Stimulated activated CD4-positive, alpha-beta T cell treated with anti-CD3 and anti-CD28 coated beads, TNF-alpha, amount 100 ng/mL, for 24 hours (primary cell): ENCODE measurements around the gene EPYC.
"Not testable (repeated sequence)": the region's sequence is repeated elsewhere in the genome, so short reads cannot be mapped to it uniquely, and the experiment has no call there.

Experiments
- DNase-seq, 3 experiments: peaks; one replicate each; pipeline ENCODE4 v3.0.0-alpha.2; 2020; ENCODE audit warnings: low read depth in 3 of 3

The EPYC gene

DNA sequence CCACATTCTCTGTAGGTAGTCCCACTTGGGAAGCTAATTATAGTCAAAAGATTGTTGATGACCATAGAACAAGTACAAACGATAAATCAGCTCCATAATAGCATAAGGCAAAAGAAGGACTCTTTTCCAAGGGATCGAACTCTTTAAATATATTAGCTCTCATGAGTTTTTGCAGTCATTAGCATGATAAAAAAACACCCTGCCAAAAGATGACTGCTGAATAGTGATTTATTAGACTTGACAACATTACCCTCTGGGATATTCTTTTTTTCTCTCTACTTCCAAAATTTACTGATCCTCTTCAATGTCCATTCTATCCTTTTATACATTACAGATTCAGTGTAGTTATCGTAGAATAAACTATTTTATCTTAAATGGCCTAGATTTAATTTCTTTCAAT, 14.2 kb downstream of the EPYC start:
- DNase-seq, result no peak

DNA sequence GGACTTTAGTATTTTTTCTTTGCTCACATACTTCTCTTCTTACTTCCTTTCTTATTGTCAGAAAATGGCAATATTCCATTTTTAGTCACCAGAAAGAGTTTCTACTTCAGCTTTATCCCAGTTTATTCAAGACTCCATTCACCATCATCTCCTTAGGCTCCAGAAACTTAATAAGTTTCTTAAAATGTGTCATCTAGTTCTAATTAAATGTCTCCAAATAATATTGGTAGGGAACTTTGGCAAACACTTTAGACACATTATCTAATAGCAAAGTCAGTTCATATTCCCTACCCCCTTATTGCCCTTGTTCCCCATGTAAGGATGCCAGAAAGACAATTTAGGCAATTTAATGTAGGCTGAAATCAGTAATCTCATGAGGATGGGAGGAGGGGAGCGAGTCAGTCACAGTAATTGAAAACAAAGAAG, 15.1 kb downstream of the EPYC start:
- DNase-seq, result no peak

DNA sequence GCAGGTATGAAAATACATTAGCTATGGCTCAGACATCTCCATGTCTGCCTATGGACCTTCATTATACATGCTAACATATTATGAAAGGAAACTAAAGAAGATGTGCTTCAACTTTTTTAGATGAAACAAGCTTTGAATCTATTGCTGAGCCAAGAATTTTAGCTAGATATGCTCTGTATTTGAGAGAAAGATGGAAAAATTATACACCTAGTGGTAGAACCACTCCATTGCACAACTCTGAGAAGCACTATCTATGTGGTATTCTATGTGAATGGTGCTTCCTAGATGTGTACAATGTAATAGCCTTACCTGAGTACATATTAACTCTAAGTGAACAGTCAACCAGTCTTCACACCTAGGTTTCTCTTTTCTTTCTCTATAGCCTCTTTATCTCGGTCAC, 17.3 kb downstream of the EPYC start:
- DNase-seq, result no peak

DNA sequence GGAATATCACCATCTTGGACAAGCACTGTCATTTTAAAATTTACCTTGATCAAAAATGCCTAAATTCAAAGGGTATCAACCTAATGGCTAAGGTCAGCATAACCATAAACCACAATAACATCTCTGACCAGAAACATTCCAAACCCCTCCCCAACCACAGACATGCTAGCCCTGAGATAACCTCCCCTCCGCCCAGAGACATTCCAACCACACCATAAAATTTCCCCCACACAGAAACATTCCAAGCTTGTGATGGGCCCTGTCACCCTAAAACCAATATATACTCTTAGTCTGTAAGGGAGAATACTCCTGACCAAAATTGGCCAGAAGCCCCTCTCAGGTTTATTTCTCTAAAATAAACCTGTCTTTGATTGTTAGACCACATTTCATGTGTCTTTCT, 17.7 kb downstream of the EPYC start:
- DNase-seq, result no peak

DNA sequence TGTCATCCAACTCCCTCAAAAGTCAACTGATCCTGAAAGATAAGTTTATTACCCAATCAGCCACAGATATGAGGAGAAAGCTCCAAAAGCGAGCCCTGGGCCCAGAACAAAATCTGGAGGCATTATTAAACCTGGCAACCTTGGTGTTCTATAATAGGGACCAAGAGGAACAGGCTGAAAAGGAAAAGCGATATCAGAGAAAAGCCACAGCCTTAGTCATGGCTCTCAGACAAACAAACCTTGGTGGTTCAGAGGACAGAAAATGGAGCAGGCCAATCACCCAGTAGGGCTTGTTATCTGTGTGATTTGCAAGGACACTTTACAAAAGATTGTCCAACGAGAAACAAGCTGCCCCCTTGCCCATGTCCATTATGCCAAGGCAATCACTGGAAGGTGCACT, 19.4 kb downstream of the EPYC start:
- not testable (repeated sequence) for DNase-seq

DNA sequence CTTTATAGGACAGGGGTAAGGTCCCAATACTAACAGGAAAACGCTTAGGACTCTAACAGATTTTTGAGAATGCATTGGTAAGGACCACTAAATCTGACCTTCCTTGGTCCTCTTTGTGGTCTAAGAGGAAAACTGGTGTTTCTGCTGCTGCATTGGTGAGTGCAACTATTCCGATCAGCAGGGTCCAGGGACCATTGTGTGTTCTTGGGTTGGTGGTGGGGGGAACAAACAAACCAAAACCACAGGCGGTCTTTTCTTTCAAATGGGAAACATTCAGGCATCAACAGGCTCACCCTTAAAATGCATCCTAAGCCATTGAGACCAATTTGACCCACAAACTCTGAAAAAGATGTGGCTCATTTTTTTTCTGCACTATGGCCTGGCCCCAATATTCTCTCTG, 20.7 kb downstream of the EPYC start:
- no peak for DNase-seq

DNA sequence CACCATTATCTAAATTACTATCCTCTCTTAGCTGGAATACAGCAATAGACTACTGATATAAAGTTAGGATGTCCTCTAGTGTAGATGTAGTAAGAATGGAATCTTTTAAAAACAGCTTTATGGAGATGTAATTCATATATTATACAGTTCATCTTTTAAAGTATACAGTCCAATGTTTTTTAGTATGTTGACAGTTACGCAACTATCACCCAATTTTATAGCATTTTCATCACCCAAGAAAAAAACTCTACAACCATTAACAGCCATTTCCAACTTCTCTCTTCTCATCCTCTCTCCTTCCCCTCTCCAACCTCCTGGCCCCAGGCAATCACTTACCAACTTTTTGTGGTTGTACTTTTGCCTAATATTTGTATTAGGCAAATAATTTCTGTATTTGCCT, 22.6 kb downstream of the EPYC start:
- no peak for DNase-seq

DNA sequence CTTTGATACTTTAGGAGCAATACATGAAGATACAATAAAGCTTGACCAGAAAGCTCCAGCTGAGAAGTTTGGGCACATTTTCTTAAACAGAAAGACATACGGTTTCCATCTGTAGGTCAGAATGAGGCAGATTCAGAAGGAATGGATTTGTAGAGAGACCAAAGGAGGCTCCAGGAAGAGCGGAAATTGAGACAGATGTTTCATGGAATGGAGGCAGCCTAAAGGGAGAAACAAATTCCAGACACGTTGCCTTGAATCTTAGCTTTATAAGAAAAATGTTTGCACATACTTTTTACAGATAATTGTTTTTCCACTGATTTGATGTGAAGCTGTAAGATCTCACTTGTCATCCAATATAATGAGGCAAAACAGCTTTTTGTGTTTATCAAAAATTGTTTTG, 24.8 kb downstream of the EPYC start:
- DNase-seq, result no peak

DNA sequence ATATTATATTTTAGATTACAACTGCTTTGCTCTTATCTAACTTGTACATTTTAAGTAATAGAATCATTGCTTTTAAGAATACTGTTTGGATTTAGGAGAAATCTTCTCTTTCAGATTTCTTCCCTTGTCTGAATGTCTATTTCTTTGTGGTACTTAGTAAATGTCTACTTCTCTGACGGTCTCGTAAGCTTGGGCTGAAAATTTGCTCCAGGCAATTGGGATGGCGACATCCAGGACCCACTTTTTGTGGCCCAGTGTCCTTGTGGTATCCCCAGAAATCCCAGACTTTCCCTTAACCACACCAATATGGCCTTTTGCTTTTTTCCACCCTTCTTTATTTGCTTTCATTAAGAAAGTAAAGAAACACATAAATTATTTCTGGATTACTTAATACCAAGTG, 25.8 kb downstream of the EPYC start:
- DNase-seq, result no peak

DNA sequence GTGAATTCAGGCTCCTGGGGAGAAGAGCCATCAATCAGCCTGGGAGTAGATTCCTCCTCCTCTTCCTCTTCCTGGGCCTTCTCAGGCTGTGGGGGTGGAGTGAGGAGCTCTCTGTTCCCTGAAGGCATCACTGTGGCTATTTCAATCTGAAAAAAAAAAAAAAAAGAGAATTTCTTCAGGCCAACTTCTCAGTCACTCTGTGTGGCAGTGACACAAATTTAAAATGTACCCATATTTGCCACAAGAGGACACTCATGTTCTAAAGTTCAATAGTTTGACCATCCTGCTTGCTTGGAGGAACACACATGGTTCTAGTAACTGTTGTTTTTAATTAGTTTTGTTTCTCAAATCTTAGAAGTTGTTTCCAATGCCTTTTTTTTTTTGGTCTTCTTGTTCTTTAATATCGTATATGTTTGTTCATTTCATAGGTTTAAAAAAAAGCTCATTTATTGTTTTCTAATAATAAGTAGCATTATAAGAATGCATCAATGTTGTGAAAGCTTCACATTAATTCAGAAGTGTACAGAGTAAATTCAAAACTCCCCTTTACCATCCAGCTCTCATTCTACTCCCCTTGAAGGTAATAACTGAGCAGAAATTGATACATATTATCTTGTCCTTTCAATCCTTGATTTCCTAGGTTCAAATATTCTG, 26.5 kb downstream of the EPYC start:
- no peak for DNase-seq

DNA sequence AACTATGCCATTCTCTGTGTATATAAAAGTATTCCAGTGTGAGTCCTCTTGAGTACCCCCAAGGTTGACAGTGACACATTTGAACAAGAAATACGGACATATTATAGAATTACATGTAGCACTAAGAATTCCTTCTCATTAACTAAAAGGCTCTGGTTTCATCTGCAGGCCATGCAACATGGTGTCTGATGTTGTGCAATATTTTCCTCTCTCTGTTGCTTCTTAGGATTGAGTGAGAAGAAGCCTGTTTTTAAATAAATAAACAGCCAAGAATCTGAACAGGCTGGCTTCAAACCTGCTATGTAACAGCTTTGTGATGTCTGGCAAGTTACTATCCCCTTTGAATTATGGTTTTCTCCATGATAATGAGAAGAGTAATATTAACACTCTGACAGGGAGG, 27.5 kb downstream of the EPYC start:
- no peak for DNase-seq

DNA sequence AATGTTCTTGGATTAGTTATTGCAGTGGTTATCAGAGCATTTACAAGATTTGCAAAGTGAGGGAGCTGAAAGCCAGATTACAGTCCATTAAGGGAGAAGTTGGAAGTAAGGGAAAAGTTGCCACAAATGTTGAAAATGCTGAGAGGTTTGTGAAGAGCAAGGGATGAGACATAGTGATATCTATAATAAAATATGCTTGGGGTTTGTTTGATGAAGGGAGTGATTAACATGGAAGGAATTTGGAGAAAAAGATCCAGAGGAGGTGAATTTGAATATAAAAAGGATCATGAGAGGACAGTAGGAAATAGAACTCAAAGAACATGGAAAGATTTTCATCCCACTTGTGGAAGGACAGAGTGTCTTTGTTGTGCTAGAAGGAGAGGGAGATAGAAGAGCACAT, 30.5 kb downstream of the EPYC start:
- no peak for DNase-seq

DNA sequence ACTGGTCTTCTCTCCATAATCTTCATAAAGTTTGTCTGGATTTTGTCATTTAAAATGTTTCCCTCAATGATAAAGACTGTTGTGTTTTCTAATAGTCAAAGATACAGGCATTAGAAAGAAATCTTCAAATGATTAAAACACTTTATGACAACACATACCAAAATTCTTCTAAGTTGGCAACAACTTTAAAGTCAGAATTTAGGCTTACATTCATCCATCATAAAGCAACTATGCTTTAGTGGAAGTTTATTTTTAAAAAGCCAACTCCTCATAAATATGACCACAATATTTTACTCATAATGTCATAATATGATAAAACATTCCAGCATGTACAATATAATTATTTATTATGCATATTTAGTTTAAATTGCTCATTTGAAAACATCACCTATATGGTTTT, 32.5 kb downstream of the EPYC start:
- no peak for DNase-seq

DNA sequence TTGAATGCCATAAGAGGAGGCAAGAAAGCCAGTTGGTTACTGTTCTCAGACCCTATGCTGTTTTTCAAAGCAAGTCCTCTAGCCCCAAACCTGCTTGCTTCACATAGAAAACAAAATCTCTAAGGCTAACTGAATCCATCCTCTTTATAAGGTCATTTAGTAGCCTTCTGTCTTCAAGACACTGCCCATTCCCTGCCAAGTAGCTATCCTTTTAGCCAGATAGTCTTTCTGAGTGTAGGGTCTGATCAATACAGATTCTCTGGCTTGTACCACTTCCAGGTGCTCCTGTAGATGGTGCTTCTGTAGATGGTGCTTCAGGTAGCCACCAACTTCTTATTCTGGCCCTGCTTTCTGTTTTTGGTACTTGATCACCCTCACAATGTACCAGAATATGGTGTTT, 33.9 kb downstream of the EPYC start:
- DNase-seq, result no peak

DNA sequence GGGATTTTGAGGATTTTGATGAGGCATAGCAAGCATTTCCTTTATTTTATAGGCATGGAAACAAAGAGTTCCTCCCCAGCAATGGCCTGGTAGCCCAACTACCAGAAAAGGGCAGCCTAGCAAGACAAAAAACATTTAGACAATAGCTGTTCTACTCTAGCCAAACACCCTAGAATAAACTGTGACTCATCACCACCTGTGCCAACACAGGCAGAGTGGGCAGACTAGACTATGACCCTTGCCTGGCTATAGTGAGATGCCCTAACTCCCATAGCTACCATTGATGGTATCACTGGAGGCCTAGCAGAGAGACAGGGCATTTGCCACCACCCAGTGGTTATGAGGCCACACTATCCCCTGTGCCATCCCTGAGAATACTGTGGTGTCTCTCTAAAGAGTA, 34.3 kb downstream of the EPYC start:
- DNase-seq, result no peak

DNA sequence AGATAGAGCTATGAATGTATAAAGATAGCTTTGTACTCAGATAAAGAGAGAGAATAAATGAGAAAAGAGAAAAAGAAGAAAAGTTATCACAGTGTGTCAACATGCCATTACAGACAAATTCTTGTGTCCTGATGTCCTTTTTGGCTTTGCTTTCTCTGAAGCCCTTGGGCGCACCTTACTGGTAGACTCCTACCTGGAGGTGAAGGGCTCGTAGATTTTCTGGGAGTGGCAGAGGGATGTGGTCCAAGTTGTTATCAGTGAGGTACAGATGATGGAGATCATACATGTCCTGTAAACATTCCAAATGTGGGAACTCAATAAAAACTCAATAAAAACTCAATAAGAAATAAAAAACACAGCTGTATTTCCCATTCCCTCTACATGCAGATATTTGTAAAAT, 34.9 kb downstream of the EPYC start:
- no peak for DNase-seq

DNA sequence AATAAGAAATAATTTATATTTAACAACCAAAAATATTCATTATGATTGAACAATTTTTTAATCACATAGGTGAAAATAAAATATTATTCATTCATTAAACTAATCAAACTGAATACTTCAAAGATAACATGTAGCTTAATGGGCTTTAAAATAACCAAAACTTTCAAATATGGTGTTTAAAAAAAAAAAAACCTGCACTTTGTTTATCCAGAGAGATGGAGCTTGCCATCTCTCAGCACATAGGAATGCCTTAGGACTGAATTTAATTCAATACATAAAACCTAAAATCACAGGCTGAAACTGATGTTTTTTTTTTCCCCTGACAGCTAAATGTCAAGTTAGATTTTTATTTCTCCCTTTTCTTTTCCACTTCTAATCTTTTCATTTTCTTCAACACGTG, 35.4 kb downstream of the EPYC start:
- DNase-seq, result no peak

DNA sequence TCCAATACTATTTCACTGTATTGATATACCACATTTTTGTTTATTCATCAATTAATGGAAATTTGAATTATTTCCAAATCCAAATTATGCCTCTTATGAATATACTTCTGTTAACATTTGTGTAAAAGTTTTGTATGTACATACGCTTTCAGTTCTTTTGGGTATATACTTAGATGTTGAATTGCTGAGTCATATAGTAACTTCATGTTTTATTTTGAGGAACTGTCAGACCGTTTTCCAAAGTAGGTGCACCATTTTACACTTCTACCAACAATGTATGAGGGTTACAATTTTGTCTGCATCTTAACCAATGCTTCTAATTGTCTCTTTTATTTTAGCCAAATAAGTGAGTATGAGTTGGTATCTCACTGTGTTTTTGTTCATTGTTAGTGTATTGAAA, 39.6 kb downstream of the EPYC start:
- DNase-seq, result no peak

DNA sequence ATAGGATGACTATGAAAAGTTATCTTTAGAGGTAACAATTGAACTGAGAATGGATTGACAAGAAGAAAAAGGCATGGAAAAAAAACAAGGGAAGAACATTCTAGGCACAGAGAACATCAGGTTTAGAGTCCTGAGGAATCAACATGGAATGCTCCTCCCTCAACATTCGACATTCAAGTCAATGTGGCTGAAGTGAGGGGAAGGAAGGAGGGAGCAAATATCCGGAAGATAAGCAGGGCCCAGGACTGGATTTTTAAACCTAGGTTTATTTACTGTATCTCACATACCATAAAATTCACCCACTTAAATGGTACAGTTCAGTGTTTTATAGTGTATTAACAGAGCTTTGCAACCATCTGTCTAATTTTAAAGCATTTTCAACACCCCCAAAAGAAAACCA, 40.2 kb downstream of the EPYC start:
- DNase-seq, result no peak

DNA sequence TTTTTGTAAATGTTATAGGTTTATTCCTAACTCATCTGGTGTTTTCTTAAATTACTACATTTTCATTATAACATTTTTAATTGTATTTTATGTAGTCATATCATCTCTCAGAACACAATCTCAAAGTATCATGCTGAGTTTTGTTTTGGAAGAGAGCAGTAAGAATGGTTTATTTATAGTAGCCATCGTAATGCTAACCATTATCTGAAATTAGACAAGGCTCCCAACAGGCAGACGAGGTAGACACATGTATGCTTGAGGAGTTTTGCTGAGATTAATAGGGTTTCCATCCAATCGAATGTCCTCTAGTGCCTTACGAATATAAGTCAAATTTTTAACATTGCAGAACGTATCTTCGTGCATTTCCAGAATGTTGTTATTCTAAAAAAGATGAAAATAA, 40.8 kb downstream of the EPYC start:
- DNase-seq, result no peak

DNA sequence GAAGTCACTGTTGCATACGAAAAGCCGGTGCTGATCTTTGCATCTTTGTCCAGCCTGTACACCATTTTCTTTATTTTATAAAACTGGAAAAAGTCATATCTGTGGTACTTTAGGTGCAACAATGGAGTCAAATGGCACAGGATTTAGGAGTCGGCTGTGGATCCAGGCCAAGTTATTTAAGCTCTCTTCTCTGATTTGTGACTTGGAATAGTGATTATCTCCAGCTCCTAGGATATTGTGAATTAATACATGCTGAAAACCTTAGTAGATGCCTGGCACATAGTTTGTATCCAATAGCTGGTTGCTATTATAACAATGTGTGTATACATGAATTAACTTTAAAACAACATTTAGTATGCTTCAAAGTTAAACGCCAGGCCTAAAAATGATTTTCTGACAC, 43.6 kb downstream of the EPYC start:
- DNase-seq, result no peak

DNA sequence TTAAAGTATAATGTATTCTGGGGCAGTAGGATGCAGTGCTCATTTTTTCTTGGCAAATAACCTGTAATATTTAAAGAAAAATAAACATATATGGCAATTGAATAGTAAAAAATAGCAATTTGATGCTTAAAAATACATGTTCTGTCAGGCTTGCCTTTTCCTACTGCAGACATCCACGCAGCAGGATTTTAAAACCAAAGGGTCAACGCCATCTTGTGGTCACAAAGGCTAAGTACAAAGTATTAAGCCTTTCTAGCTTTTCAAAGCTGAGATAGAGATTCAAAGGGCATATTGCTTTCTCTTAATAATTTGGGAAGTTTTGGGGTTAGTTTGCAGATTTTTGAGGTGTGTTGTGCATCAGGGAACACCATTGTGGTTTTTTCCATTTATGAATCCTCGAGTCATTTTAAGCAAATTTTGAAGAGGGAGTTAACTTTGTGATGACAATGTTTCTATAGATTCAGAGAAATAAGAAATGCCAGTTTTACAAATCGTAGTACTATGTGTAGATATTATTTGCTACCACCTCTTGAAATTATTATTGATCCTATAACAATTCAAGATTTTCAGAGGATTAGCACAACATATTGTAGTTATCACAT, 45.1 kb downstream of the EPYC start:
- no peak for DNase-seq

DNA sequence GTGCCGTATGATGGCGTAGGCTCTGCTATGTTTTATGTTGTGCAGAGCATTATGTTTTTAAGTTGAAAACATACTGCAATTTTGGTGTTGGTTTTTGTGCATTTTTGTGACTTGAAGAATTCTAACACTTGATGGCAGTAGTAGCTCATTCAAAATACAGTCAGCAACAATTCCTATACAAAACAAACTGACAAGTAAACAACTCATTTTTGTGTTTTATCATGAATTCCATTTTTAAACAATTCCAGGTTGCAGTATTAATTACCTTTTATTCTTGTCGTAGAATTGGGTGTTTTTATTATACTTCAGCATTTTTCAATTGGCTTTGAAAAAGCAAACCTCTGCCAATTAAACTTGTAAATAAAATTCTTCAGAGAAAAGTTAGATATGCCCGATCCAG, 45.7 kb downstream of the EPYC start:
- no peak for DNase-seq

DNA sequence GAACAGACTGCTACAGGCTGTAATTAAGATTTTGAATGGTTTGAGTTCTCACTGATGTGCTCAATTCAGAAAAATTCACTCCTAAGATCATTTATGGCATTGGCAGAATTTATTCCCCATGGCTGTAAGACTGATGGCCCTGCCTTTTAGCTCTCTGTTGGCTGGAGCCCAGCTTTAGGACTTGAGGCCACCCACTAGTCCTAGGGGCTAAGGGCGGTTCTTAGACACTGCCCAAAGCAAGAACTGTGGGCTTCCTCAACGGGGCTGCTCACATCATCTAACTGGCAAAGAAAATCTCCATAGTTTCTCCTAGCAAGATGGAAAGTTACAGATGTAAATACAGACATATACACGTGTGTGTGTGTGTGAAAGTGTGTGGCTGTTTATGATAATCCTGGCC, 46.4 kb downstream of the EPYC start:
- no peak for DNase-seq
